HG03135 (cell line): Measurements from ENCODE around the gene NXT2.
"Not testable (repeated sequence)": the region's sequence is repeated elsewhere in the genome, so short reads cannot be mapped to it uniquely, and the experiment has no call there.

Experiments
- ATAC-seq: cut with Tn5 transposase; IDR thresholded peaks from one replicate; pipeline ENCODE4 v1.9.1; 2021; ENCODE audit warnings: mild to moderate bottlenecking, moderate library complexity; ENCODE audit not compliant: unreplicated experiment

The NXT2 gene

GRCh38 chrX:109536439-109537323 is at the start of gene NXT2:
Gene NXT2 (plus strand): TSS chrX:109536844. CDS start chrX:109537007, 163 bp downstream.
- peak; percentile 97 for ATAC-seq

GRCh38 chrX:109487640-109488039 is 49.0 kb upstream of the NXT2 start:
- ATAC-seq: no peak

DNA sequence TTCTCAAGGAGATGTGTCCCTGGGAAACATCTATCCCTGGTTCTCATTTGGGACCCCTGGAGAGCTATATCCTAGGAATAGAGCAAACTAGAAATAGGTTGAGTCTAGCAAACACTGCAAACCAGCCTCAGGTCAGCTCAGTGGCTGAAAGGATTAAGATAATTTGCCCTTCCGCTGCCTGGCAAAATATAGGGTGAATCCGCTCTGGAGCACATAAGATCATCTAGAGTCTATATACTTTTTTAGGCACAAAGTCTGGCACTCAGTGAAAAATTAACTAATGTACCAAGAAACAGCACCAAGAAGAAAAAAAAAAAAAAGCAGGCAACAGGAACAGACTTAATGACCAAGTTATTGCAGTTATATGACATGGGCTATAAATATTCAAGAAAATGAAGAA is 47.5 kb upstream of the NXT2 start:
- no peak for ATAC-seq

GRCh38 chrX:109498434-109498833 is 38.2 kb upstream of the NXT2 start:
- ATAC-seq: no peak

DNA sequence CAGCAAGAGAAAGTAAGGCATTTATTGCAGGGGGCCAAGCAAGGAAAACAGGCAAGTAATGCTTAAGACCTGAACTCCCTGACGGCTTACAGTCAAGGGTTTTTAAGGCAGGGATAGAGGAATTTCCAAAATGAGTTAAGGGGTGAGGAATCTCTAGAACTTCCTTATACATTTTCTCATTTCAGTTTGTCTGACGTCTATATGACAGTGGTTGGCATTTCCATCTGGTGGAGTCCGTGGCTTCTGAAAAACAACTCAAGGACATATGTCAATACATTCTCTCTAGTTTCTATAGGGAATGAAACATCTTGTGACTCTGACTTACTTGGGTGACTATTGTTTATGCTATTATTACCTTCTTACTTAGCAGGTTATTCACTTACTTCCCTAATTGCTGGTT is 35.5 kb upstream of the NXT2 start:
- ATAC-seq: no peak

DNA sequence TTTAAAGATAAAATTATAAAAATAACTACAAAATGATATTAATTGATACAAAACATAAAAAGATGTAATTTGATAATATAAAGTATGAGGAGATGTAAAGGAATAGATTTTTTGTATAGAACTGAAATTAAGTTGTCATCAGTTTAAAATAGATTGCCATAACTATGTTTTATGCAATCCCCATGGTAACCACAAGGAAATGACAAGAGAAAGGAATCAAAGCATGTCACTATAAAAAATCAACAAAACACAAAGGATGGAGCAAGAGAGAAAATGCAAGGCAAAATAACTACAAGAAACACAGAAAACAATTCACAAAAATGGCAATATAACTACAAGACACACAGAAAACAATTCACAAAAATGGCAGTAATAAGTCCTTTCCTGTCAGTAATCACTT is 27.7 kb upstream of the NXT2 start:
- ATAC-seq: no peak

GRCh38 chrX:109511113-109511512 is 25.5 kb upstream of the NXT2 start:
- ATAC-seq: no peak

DNA sequence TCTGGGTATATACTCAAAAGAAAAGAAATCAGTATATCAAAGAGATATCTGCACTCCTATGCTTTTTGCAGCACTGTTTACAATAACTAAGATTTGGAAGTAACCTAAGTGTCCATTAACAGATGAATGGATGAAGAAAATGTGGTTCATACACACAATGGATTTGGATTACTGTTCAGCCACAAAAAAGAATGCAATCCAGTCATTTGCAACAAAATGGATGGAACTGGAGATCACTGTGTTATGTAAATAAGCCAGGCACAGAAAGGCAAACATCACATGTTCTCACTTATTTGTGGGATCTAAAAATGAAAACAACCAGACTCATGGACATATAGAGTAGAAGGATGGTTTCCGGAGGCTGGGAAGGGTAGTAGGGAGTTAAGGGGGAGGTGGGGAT is 17.6 kb upstream of the NXT2 start:
- no peak for ATAC-seq

DNA sequence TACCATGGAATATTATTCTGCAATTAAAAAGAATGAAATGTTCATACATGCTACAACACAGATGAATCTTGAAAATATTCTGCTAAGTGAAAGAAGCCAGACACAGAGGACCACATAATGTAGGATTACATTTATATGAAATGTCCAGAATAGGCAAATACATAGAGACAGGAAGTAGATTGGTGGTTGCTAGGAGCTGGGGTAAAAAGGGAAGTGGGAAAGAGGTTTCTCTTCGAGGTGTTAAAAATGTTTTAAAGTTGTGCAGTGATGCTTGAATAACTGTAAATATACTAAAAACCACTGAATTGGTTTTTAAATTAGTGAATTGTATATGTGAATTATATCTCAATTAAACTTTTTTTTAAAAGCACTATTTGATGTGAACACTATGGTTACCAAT is 3.6 kb upstream of the NXT2 start:
- no peak for ATAC-seq

DNA sequence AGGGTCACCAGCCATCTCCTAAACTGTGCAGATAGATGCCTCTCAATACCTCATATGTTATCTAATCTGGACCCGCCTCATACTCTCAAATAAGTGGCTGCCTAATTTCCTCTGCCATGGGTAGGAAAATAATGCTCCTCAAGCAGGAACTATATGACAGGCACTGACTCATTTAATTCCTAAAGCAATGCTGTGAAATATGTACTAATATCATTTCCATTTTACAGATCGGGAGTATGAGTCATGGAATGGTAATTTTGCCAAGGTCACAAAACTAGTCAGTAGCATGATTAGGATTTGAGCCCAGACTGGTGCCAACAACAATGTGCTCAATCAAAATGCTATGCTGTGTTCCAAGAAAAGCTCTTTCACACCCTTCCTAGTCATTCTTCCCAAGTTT is 3.0 kb upstream of the NXT2 start:
- ATAC-seq: no peak

GRCh38 chrX:109534933-109535332 is 1.7 kb upstream of the NXT2 start:
- no peak for ATAC-seq

DNA sequence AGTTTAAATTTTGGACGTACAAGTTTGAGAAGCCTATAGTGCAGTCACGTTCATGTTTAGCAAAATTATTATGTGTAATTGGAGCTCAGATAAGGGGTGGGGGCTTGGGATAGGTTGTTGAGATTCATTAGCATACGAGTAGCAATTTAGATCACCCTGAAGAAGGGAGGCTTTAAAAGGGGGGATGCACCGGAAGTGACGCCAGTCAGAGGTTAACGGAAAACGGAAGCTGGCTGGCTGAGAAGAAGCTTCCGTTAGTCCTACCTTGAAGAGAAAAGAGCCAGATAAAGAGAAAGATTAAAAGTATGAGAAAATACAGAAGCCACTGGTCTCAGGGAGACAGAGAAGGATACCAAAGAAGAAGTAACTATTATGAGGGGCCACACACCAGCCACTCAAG is 1.1 kb upstream of the NXT2 start:
- ATAC-seq: no peak

GRCh38 chrX:109537324-109537665 is 651 bp downstream of the NXT2 start:
- ATAC-seq: no peak

DNA sequence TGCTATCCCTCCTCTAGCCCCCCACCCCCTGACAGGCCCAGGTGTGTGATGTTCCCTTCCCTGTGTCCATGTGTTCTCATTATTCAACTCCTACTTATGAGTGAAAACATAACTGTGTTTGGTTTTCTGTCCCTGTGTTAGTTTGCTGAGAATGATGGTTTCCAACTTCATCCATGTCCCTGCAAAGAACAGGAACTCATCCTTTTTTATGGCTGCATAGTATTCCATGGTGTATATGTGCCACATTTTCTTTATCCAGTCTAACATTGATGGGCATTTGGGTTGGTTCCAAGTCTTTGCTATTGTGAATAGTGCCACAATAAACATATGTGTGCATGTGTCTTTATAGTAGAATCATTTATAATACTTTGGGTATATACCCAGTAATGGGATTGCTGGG is 2.4 kb downstream of the NXT2 start:
- not testable (repeated sequence) for ATAC-seq

DNA sequence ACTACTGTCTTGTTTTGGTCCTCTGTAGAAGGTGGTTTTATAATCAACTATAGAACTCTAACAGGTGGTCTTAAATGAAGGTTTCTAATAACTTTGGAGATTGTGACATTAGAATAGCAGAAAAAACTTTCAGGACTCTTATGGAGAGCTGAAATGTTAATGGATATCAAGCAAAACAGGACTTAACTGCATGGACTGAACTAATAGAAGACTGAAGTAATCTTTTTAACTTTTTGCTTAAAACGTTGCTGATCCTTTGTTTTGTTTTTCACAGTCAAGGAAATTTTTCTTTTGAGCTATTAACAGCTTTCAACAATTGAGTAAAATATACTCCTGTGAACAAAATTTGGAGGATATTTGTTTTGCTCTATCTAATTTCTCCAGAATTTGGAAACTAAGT is 17.2 kb downstream of the NXT2 start:
- no peak for ATAC-seq

- ATAC-seq: not testable (repeated sequence)
Observed at GRCh38 chrX:109576083-109576482, 39.4 kb downstream of the NXT2 start.

DNA sequence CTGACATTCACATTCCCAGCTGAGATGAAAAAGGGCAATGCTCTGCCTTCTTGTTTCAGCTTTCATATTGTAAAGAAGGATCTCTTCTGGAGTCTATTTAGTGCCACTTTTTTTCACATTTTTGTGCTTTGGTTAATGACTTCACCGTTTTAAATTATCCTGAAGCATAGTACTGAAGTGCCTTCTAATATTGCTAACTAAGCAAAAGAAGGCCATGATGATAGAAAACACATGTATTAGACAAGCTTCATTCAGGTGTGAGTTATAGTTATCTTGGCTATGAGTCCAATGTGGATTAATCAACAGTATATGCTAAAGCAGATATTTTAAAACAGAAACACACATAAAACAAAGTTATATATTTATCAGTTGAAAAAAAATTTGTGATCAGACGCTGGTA is 40.4 kb downstream of the NXT2 start:
- ATAC-seq: no peak

- ATAC-seq: no peak
Observed at GRCh38 chrX:109578916-109579315, 42.3 kb downstream of the NXT2 start.

DNA sequence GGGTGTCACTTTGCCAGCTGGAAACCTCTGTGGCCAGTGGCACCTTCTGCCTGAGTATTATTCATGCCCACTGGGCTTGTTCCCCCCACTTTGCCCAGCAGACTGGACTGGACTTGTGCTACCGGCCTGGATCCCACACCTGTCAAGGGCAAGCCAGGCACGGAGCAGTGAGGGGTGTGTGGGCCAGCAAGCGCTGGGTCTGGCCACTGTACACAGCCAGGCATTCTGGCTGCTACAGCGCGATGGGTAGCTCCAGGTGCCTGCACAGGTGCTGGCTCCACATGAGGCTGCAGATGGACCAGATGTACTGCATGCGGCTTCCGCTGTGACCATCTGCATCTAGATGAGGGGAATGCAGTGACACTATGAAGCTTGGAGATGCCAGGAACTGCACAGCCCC is 48.8 kb downstream of the NXT2 start:
- ATAC-seq: no peak

- ATAC-seq: no peak
Observed at GRCh38 chrX:109590176-109590575, 53.5 kb downstream of the NXT2 start.
